DND-41 (cell line): ENCODE data around the gene ADAM10.

Experiments used
- ATAC-seq: fragments of 200-7000 bp; cut with Tn5 transposase; 3 replicates; pipeline ENCODE4 v1.9.1; 2021; ENCODE audit warnings: low read depth; ENCODE audit not compliant: insufficient read depth
- DNase-seq: peaks from one replicate; pipeline ENCODE4 v3.0.0-alpha.2; 2020
- H2AFZ ChIP-seq: 2 replicates; pipeline ENCODE4 v1.6.0; 2012; ENCODE audit warnings: low read depth, low read length
- H3K27ac ChIP-seq: 2 replicates; pipeline ENCODE4 v1.5.1; 2012; ENCODE audit warnings: low read length, inconsistent platforms
- H3K27me3 ChIP-seq: fragments of 200-600 bp; sonication (generic); 2 replicates; pipeline ENCODE4 v1.6.0; 2012; ENCODE audit warnings: low read length, mild to moderate bottlenecking, inconsistent platforms; ENCODE audit not compliant: insufficient read depth, poor library complexity
- H3K36me3 ChIP-seq: 2 replicates; pipeline ENCODE4 v1.5.1; 2012; ENCODE audit warnings: low read length, inconsistent platforms; ENCODE audit not compliant: insufficient read depth
- H3K4me1 ChIP-seq: 2 replicates; pipeline ENCODE4 v1.5.1; 2012; ENCODE audit warnings: mild to moderate bottlenecking, low read length; ENCODE audit not compliant: insufficient read depth
- H3K4me2 ChIP-seq: 2 replicates; pipeline ENCODE4 v1.6.0; 2012; ENCODE audit warnings: mild to moderate bottlenecking, moderate library complexity, low read length, inconsistent platforms; ENCODE audit not compliant: insufficient read depth
- H3K4me3 ChIP-seq, 2 experiments: fragments of 200-600 bp in 1 of 2; shearing (Covaris generic) in 1 of 2; 2 replicates each; pipeline ENCODE4 v1.5.1; 2012 to 2016; ENCODE audit warnings: inconsistent platforms in 2 of 2, low read length in 2 of 2, mild to moderate bottlenecking in 2 of 2, low read depth in 1 of 2, moderate library complexity in 1 of 2
- H3K79me2 ChIP-seq: 2 replicates; pipeline ENCODE4 v1.6.0; 2012; ENCODE audit warnings: low read length, inconsistent platforms; ENCODE audit not compliant: insufficient read depth
- H3K9ac ChIP-seq: 2 replicates; pipeline ENCODE4 v1.6.0; 2012; ENCODE audit warnings: low read depth, mild to moderate bottlenecking, inconsistent platforms, low read length, moderate library complexity
- H3K9me3 ChIP-seq: 2 replicates; pipeline ENCODE4 v1.5.1; 2012; ENCODE audit warnings: low read length, moderate library complexity, mild to moderate bottlenecking, inconsistent platforms; ENCODE audit not compliant: insufficient read depth, severe bottlenecking
- H4K20me1 ChIP-seq: 2 replicates; pipeline ENCODE4 v1.6.0; 2012; ENCODE audit warnings: low read length; ENCODE audit not compliant: insufficient read depth
- EZH2 ChIP-seq: IDR thresholded peaks from 3 replicates; pipeline ENCODE4 v1.6.1; 2012; ENCODE audit warnings: borderline replicate concordance, low read depth, mild to moderate bottlenecking, moderate library complexity, low read length, inconsistent platforms; ENCODE audit not compliant: severe bottlenecking
- TF ChIP-seq, protein P1 (sequence below): IDR thresholded peaks from 2 replicates; pipeline ENCODE4 v1.5.1; 2012; ENCODE audit warnings: borderline replicate concordance, low read length, moderate library complexity, mild to moderate bottlenecking; ENCODE audit not compliant: poor library complexity, severe bottlenecking; ENCODE audit errors: extremely low read depth

ADAM10 gene

DNA sequence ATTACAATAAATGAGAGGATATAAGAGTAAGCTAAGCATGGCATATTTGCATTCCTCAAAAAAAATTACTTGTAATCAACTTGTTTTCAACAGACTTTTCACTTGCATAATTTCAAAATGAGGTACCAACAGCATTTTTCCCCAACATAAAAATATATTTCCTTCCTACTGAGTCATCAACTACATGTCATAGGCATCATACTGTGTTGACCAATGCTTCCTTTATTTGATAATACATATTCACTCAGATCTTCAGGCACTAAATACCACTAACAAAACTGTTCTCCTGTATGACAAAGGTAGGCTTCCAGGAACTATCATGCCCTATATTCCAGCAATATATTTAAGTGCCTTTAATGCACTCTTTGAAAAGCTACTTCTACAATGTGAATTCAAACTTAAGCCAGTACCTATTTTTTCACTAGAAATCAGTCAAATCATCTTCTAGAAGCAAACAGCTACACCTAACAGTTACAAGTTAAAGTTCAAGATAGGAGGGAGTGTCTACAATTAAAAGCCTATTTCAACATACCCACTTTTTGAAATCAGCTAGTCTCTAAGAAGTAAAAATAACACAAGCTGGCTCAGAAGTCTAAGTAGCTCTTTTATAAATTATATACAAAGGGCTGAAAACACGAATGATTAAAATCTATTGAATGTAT lies 11.3 kb downstream of the ADAM10 start:
- Histone ChIP-seq H3K4me3 (no peak overlapping the region), H3K4me1 (peaks cover 3% of the 10 kb centered on the region; the same call in 1 of the 2 replicates), H2AFZ (no peak overlapping the region), H3K9ac (no peak overlapping the region), H3K4me2 (no peak overlapping the region), H3K79me2 (peaks cover 97% of the 10 kb centered on the region), H3K27me3 (no peaks in the 10 kb centered on the region), H3K27ac (no peak overlapping the region), H3K9me3 (no peaks in the 10 kb centered on the region), H4K20me1 (peaks cover 57% of the 10 kb centered on the region), H3K36me3 (no peaks in the 10 kb centered on the region)
- TF ChIP-seq EZH2: no peak
- TF ChIP-seq, protein P1, sequence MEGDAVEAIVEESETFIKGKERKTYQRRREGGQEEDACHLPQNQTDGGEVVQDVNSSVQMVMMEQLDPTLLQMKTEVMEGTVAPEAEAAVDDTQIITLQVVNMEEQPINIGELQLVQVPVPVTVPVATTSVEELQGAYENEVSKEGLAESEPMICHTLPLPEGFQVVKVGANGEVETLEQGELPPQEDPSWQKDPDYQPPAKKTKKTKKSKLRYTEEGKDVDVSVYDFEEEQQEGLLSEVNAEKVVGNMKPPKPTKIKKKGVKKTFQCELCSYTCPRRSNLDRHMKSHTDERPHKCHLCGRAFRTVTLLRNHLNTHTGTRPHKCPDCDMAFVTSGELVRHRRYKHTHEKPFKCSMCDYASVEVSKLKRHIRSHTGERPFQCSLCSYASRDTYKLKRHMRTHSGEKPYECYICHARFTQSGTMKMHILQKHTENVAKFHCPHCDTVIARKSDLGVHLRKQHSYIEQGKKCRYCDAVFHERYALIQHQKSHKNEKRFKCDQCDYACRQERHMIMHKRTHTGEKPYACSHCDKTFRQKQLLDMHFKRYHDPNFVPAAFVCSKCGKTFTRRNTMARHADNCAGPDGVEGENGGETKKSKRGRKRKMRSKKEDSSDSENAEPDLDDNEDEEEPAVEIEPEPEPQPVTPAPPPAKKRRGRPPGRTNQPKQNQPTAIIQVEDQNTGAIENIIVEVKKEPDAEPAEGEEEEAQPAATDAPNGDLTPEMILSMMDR: no peak
- ATAC-seq (no peak), DNase-seq (no peak)

DNA sequence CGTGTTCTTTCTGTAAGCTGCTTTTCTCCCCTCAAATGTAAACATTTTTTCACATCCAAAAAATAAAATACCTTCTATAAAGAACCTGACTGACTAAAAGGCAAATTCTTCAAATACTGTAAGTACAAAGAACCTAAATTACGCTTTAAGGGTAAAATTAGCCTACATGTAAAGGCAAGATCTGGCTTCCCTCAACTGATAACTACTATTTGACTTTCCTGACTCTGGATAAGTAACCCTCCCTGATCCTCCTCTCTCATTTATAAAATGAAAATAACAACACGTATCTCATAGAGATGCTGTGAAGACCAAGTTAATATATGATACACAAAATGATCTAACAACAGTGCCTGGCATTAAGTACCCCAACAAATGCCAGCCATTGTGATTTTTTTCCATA lies 12.2 kb downstream of the ADAM10 start:
- no peak for DNase-seq
- H3K4me2 ChIP-seq: no peak overlapping the region
- ATAC-seq: no peak
- no peak overlapping the region for H3K27ac ChIP-seq
- H3K36me3 ChIP-seq: no peaks in the 10 kb centered on the region
- peaks cover 3% of the 10 kb centered on the region; the same call in 1 of the 2 replicates for H3K4me1 ChIP-seq
- TF ChIP-seq EZH2: no peak
- TF ChIP-seq, protein P1: no peak
- no peak overlapping the region for H2AFZ ChIP-seq
- peaks cover 54% of the 10 kb centered on the region for H4K20me1 ChIP-seq
- no peak overlapping the region for H3K4me3 ChIP-seq
- H3K79me2 ChIP-seq: peaks cover 97% of the 10 kb centered on the region
- no peaks in the 10 kb centered on the region for H3K27me3 ChIP-seq
- H3K9ac ChIP-seq: no peak overlapping the region
- H3K9me3 ChIP-seq: no peaks in the 10 kb centered on the region

DNA sequence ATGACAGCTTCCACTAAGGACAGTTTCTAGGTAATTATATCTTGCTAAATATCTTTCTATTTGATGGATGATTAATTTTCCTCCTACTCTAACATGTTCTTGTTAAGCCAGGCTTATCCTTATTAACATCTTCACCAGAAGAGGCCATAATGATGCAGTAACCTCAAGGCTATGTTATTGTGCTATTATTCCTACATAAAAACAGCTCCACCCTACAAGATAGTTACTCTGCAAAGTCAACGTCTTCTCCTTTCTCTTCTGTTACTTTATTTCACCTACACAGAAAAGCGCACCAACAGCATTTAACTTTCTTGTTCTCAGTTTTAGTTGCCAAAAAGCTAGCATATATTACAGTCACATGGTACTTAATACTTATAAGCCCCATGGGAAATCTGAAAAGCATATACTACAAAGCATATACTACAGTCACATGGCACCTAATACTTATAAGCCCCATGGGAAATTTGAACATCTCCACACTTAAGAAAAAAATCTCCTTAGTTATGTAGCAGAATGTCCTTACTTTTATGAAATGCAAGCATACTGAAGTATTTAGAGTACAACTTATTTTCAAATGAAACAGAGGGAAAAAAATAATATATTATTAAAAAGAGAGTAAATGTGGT lies 13.4 kb downstream of the ADAM10 start:
- no peak overlapping the region for H3K4me3 ChIP-seq
- no peak for DNase-seq
- H3K4me2 ChIP-seq: no peak overlapping the region
- no peaks in the 10 kb centered on the region for H3K36me3 ChIP-seq
- H3K4me1 ChIP-seq: peaks cover 3% of the 10 kb centered on the region; the same call in 1 of the 2 replicates
- H3K27me3 ChIP-seq: no peaks in the 10 kb centered on the region
- peaks cover 97% of the 10 kb centered on the region for H3K79me2 ChIP-seq
- no peaks in the 10 kb centered on the region for H3K9me3 ChIP-seq
- H4K20me1 ChIP-seq: peaks cover 56% of the 10 kb centered on the region
- ATAC-seq: no peak
- TF ChIP-seq EZH2: no peak
- TF ChIP-seq, protein P1: no peak
- H3K27ac ChIP-seq: no peak overlapping the region
- H3K9ac ChIP-seq: no peak overlapping the region
- no peak overlapping the region for H2AFZ ChIP-seq
